NCI-H2081 (cell line): ENCODE measurements around the gene CCSER1.

ENCODE experiments used
- DNase-seq, 2 experiments: peaks; one replicate each; lab custom pipeline; 2025; lab: John Stamatoyannopoulos, UW

Gene CCSER1

GRCh38 chr4:90128961-90129495 lies 1.8 kb downstream of the CCSER1 start:
- DNase-seq, result no peak

DNA sequence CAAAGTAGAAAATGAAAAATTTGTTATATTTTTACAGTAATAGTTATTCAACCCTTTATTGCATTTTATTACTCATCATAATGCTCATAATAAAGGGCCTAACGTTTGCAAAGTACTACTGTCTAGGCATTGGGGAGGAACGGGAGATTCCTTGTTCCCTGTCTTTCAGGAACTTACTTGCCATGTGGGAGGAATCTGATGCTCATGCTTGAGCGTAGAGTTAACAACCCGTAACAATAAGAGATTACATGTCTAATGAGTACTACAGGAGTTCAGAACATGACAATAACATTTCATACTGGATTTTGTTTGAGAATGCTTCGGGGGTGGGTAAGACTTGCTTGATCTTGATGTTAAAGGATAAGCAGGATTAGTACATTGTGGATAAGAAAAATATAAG lies 2.9 kb downstream of the CCSER1 start:
- no peak for DNase-seq

- DNase-seq, result no peak
These were observed 10.4 kb downstream of the CCSER1 start for GRCh38 chr4:90137555-90137954.

DNA sequence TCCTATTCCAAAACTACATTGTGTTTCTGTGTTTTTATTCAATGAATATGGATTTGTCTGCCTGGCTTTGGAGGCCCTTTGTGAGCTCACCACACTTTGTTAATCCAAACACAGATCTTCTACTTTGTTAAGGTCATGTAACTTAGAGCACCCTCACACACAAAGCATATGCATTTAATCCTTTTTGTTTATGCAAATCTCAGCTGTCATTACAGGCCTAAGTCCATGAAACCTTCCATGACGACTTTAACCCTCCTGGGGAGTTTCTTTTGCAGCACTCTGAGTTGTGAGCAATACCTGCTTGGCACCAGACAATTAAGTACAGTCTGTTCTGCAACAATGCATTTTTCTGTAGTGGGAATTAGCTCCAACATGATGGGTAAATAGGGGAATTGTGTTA lies 14.9 kb downstream of the CCSER1 start:
- DNase-seq, result peak; percentile 7 to 66

DNA sequence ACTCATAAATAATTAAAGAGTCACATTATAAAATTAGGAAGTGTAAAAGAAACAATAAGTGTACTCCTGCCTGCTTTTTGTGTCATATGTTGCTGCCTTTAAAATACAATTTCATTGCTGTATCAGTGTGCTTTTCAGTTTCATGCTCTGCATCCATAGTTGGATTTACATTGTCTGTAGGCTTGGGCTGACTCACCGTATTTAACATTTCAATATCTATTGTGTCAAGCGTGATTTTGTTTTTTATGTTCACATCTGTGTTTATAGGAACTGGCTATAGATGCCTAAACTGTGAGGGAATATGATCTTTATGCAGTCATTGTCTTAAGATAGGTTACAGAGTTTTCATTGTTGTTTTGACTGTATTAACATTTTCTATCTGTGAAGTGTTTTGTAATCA lies 18.1 kb downstream of the CCSER1 start:
- peak in 1 of 2 experiments; percentile 24 for DNase-seq

DNA sequence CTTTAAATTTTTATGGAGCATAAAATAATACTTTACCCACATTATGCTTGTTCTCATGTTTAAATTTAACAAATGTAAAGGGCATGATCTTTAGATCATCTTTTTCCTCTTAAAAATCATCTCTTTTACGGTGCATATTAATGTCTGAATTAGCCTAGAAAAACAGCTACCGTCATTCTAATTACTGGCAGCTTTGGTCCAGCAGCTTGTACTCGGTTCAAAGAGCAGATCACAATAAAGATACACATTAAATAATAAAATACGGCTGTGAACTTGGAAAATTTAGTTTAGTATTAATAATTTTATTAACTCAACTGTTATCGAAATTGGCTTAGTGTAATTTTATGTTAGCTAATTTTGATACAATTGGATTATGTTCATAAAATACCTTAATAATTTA lies 19.1 kb downstream of the CCSER1 start:
- DNase-seq, result no peak

DNA sequence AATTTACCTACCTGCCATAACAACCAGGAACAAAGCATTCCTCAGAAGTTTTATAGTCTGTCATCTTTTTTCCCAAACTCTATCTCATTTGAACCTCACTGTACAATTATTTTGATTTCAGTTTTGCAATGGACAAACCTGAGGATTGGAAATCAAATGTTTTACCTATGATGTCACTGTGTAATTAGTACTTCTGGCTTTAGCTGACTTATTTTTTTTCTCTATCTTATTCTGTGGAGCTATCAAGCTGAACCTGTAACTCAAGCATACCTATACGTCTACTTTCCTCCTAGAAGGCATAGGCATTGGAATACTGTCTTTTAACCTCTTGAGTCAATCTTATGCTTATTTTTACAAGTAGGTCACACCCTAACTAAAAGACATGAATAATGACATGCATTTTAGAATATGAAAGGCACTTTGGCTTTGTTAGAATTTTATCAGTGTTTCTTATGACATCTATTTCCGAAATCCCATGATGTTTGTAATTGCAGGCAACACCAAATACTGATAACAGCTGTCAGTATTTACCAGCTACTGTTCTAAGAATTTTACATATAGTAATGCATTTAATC lies 21.5 kb downstream of the CCSER1 start:
- DNase-seq, result no peak

GRCh38 chr4:90152024-90152423 lies 24.8 kb downstream of the CCSER1 start:
- no peak for DNase-seq

- DNase-seq, result no peak
These were observed 32.0 kb downstream of the CCSER1 start for GRCh38 chr4:90159193-90159592.

DNA sequence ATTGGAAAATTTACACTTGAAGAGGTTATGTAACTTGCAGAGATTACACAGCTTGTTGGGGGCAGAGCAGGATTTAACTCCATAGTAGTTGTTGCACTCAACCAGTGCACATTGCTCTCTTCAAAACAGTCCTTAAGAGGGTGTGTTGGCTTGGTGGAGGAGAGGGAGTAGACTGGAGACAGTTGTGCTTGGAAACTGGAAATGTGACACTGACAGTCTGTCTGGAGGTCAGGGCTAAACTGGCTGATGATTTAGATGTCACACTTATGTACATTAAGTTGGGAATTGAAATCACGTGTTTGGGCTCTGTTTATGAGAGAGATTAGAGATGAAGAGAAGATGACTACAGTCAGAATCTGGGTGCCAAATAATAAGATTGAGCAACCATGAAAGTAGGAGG lies 32.9 kb downstream of the CCSER1 start:
- DNase-seq, result no peak

- no peak for DNase-seq
These were observed 35.4 kb downstream of the CCSER1 start for GRCh38 chr4:90162566-90162965.

DNA sequence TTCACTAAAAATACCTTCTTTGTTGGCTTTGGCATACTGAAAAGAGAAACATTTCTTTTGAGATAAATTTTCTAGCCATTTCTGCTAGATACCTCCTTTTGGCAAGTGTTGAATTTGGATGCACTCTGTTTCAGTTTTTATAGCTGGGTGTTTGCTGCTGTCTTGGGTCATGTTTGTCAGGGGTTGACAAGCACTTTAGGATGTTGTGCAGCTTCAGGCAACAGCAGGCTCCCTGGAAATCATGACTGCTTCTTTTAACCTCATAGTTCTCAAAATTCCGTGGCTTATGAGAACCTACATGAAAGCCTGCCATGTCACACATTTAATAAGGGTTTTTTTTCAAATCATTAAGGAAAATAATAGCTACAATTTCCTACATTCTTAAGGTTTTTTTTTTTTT lies 36.7 kb downstream of the CCSER1 start:
- DNase-seq, result no peak

DNA sequence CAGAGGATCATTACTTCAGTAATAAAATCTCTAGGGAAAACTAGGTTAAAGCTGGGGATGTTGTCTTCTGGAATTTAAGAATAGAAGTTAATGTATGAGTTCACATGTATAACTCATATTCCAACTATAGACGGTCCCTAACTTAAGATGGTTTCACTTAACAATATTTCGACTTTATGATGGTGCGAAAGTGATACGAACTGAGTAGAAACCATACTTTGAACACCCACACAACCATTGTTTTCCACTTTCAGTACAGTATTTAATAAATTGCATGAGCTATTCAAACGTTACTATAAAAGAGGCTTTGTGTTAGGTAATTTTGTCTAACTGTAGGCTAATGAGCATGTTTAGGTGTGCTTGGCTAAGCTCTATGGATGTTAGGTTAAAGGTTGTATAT lies 38.7 kb downstream of the CCSER1 start:
- no peak for DNase-seq

DNA sequence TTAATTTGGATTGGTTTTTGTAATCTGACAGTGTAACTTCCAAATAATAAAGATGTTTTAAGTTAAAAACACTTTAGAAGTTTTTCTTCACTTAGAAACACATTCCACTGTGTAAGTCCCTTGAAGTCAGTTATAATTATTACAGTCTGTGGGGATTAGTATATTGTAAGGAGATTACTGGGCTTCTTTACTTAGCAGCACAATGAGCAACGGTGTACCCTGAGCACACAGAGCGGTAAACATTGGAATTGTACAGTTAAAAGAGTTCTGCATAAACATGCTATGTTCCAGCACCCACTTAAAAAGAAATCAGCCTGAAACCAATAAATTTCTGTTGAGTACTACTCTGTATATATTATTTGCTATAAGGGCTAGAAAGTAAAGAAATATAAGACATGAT lies 44.3 kb downstream of the CCSER1 start:
- DNase-seq, result no peak

DNA sequence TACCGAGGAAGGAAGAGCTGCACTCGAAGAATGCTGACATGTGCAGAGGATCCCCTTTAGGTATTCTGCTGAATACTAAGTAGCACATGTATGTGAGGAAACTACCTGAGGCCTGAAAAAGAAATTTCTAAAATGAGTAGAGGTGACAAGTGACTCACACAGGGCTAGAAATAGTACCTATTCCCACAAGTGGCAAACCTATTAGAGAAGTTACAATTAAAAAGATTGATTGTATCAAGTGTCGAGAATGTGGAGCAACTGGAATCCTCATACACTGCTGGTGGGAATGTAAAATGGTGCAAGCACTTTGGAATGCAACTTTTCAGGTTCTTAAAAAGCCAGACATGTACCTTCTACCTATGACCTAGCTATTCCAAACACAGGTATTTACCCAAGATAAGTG lies 47.4 kb downstream of the CCSER1 start:
- no peak for DNase-seq

DNA sequence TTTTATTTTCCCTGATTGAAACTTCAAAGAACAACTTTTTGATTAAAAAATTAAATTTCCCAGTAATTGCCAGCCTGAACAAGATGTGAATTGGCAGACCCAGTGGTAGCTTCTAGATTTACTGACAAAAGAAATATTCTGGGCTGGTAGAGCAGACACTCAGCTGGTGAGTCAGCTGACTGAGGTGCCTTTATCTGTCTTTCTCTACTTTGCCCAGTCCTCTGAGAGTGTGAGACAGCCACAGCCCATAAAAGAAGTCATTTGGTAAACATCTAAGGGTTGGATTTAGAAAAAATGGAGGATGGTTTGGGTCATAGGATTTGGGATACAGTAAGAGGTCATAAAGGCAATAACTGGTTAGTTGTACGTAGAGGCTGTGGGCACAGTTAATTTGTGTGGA lies 54.5 kb downstream of the CCSER1 start:
- DNase-seq, result no peak

- DNase-seq, result peak in 1 of 2 experiments; percentile 47
These were observed 56.1 kb downstream of the CCSER1 start for GRCh38 chr4:90183254-90183653.

DNA sequence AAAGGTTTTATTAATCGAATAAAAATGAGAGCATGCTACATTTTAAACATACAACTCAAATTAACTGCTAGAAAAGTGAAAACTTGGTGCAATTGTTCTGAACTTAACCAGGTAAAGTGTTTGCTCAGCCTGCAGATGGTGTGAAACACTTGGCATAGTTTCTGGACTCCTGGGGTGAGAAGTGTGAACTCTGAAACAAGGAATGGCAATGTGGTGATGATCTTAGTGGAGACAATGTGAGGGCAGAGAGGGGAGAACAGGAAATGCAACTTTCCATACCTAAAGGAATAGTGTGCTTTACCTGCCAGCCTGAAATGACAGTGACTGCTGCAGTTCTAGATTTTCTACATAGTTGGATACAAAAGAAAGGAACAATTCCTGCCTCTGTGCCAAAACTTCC lies 57.4 kb downstream of the CCSER1 start:
- DNase-seq, result no peak

GRCh38 chr4:90185416-90185815 lies 58.2 kb downstream of the CCSER1 start:
- no peak for DNase-seq

- peak in 1 of 2 experiments; percentile 14 for DNase-seq
These were observed 59.0 kb downstream of the CCSER1 start for GRCh38 chr4:90186229-90186628.

DNA sequence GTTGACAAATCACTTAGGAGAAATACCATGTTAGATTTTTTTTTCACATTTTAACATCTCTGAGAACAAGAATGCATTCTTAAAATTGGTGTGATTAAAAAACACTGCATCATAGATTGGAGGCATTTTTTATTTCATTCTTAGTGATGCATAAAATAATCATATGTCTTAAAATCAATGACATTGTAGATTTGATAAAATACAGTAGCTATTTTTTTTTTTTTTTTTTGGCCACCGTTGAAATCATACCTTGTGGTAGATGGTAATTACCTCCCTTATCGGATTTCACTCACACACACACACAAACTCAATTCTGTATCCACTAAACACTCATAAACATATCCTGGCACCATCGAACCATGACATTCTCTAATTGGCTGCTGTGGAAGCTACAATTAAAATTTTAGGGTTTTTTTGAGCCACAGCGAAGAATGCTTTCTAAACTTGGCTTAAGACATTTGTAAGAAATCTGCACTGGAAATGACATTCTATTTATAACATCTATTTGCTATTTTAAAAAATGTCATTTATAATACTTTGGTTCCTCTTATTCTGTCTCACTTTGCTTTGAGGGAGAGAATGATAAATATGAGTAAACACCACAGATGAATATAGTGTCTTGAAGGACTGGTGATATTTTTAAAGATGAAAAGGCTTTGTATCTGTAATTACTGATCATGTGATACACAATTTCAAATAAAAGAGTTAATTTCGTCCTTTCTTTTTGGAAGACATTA lies 60.1 kb downstream of the CCSER1 start:
- DNase-seq, result peak; percentile 49 to 82

DNA sequence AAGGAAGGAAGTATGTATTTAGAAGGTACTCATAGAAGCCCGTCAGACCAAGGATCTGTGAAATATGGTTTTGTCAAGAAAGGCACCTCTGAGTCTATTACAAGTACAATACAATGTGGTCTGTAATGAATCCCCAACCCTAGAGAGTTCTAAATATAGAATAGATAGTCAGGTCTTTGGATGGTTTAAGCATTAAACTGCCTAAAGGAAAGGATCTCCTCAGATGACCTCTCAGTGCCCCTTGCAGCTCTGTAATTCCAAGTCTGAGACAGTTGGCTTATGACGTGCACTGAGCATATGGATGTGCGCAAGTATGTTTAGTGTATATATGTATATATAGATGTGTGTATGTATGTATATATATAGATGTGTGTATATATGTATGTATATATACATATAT lies 62.0 kb downstream of the CCSER1 start:
- DNase-seq, result no peak

DNA sequence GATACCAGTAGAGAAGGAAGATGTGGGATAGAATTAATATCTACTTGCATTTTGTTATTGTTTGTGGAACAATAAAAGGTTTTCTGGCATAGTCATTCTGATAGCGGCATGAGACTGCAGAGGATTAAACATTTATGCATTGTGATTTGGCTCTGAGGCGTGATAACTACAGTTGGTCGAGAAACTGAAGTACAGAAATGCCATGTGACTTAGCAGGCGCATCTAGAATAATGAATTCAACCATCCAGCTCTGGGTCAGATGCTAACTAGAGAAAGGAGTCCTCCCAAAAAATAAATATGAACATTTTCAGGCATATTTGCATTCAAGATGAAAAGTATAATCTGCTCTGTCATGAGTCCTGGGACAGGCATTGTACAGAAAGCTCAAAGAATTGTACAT lies 62.8 kb downstream of the CCSER1 start:
- no peak for DNase-seq

DNA sequence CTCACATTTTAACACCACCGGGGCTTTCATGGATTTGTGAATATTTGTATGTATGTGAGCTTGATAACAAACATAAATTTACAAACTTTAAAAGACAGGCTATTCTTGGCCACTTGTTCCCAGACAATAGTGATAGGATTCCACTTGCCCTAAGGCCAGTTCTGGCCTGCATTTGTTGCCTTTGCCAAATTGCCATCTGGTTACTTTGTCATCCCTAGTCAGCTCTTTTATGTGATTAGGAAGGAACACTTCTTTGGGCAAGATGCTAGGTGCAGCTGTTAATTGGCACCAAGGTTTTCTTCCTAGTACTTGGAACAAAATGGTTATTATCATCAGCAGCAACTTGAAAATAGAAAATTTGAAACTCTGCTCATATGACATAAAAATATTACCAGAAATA lies 63.3 kb downstream of the CCSER1 start:
- peak in 1 of 2 experiments; percentile 6 for DNase-seq
